HG03135 (cell line): ENCODE results near the gene PGPEP1.

Experiments
- ATAC-seq: cut with Tn5 transposase; IDR thresholded peaks from one replicate; pipeline ENCODE4 v1.9.1; 2021; ENCODE audit warnings: mild to moderate bottlenecking, moderate library complexity; ENCODE audit not compliant: unreplicated experiment

PGPEP1 gene

GRCh38 chr19:18340190-18340989, at the start of gene PGPEP1:
PGPEP1 (plus strand) TSS chr19:18340598; CDS start chr19:18340682, 84 bp downstream.
- ATAC-seq = no peak

GRCh38 chr19:18291019-18291524, 49.3 kb upstream of the PGPEP1 start:
- no peak for ATAC-seq

DNA sequence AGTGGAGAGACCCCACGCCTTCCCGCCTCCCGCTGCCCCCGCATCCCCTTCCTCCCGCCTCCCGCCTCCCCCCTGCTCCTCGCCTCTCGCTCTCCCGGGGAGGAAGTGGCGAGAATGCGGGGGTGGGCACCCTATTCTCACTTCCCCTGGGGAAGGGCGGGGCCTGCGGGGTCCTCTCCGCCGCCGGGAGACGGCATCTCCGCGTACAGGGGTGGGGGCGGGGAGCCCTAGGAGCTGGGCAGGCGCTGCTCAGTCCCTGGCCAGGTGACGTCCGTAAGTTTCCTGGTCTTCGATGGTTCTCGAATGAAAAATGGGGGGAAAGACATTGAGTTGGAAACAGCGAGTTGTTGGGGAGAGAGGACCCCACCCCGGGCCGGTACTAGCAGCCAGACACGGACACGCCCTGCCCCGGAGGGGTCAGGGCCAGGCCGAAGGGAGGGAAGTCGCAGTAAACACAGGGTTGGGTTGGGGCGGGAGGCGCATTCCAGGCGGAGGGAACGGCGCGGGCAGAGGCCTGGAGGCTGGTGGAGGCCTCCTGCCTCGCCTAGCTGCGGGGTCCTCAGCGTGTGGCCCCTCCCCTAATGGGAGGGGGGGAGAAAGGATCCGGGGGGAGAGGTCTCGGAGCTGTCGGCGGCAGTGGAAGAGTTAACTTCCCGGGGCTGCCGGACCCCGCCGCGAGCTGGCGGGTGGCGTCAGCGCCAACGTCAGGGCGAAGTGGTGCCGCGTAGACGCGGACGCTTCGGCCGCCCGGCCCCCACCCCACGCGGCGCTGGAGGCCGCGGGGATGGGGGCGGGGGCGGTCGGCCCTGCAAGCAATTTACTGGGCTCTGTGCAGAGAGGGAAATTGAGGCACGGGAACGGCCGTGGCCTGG, 48.6 kb upstream of the PGPEP1 start:
- peak; percentile 59 for ATAC-seq

DNA sequence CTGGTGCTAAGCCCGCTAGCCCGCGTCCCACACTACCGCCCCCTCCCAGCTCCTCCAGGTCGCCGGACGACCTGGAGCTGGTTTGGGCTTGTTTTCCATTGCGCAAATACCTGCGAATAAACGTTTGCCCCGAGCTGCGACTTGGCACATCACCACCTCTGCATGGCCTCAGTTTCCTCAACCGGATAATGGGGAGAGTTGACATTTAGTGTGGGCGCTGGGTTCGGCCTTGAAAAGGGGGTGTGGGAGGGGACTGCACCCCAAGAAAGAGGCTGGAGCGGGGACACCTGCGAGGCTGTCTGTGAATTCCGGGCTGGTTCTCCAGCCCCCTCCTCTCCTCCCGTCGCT, 48.0 kb upstream of the PGPEP1 start:
- ATAC-seq = no peak

GRCh38 chr19:18292810-18293641, 47.4 kb upstream of the PGPEP1 start:
- ATAC-seq = no peak

- no peak for ATAC-seq
Measured at GRCh38 chr19:18293642-18294466, 46.5 kb upstream of the PGPEP1 start.

- ATAC-seq = no peak
Measured at GRCh38 chr19:18294467-18294864, 45.9 kb upstream of the PGPEP1 start.

DNA sequence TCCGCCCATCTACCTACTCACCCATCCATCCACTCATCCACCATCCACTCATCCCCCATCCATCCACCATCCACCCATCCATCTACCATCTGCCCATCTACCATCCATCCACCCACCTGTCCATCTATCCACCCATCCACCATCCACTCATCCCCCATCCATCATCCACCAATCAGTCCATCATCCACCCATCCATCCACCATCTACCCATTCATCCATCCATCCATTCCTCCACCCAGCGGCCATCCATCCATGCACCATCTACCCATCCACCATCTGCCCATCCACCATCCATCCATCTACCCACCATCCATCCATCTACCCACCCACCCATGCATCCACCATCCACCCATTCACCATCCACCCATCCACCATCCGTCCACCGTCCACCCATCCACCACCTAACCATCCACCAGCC, 45.4 kb upstream of the PGPEP1 start:
- no peak for ATAC-seq

DNA sequence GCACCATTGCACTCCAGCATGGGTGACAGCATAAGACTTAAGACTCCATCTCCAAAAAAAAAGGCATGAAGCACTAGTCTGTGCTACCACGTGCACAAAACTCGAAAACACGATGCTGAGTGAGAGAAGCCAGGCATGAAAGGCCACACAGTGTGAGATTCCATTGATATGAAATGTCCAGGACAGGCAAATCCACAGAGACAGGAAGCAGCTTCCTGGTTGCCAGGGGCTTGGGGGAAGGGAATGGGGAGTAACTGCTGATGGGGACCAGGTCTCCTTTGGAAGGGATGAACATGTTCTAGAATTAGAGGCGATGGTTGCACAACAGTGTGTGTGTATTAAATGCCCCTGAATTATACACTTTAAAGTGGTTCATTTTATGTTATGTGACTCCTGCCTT, 43.1 kb upstream of the PGPEP1 start:
- no peak for ATAC-seq

DNA sequence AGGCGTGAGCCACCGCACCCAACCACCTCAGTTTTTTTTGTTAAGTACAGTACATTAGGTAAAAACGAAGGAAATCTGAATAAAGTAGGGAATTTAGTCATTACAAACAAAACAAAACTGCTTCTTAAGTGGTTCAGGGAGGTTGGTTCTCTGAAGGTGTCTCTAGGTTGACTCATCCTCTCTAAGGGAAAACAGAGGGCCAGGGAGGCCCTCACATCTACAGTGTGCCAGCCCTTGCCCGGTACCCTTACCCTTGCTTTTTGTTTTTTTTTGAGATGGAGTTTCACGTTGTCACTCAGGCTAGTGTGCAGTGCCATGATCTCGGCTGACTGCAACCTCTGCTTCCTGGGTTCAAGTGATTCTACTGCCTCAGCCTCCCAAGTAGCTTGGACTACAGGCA, 41.8 kb upstream of the PGPEP1 start:
- no peak for ATAC-seq

GRCh38 chr19:18299654-18300053, 40.7 kb upstream of the PGPEP1 start:
- no peak for ATAC-seq

DNA sequence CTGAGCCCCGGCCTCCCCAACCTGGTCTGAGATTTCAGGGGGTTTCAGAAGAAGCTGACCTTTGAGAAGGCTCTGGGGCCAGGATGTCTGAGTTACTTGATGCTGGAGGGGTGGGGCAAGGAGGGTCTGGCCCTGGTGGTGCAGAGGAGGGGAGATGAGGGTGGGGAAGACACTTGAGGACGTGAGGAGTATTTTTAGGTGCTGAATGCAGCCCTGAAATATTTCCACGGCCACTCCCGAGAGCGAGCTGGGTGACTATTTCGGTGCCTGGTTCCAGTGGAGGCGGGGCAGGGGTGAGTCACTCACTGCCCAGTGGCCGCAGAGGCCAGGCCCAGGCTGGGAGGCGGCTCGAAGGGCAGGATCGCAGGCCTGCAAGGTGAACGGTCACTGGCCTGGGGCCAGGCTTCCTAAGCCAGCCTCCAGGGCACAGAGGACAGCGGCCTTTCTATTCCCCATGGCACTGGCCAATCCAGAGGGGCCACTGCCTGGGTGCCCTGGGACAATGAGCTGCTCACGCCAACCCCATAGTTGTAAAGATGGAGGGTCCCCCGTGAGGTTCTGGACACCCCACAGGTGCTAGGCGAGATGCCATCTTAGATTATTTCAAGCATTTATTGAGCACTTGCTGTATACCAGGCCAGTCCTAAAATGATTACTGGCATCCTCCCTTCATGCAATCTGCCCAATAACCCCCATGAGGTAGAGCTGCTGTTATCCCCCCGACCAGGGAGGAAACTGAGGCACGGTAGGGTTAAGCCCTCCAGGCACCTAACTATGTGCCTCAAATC, 39.3 kb upstream of the PGPEP1 start:
- no peak for ATAC-seq

GRCh38 chr19:18301718-18302111, 38.7 kb upstream of the PGPEP1 start:
- no peak for ATAC-seq

DNA sequence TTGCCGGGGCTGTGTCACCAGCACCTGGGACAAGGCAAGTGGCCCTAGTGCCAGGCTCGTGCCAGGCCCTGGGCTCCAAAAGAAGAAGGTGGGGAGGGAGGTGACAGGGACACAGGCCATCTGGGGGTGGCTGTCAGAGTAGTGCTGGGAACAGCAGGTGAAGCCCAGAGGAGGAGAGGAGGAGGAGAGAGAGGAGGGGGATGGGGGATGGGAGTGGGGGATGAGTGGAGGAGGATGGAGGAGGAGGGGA, 36.3 kb upstream of the PGPEP1 start:
- no peak for ATAC-seq

DNA sequence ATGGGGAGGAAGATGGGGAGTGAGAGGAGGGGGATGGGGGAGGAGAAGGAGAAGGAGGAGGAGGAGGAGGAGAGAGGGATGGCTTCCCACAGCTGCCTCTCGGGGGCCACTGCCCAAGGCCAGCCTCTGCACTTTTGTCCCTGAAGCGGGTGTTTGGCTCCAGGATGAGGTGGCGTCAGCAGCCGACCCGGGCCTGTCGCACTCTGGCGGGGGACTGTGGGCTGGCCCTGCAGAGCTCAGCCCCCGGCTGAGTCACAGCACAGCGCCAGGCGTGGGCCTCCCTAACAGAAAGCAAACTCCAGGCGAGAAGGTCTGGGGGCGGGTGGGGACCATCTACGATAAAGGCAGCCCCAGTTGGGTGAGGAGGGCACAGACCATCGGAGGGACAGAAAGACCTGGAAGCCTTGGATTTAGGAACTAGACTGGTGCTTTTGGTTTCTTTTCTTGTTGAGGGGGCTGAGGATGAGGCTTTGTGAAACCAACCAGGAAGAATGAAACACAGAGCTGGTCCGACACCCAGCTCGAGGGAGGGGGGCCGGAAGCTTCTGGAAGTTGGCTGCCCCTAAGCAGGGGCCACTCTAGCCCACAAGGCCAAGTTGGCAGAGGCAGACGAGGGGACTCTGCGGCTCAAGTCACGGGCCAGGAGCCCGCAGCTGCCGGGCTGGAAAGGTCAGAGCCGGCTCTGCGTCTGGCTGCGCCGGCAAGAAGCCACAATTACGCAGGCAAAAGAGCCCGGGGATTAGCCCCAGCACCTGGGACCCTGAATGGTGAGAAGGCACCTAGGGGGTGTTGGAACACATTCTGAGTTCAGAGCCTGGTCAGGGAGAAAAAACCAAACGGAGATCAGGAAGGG, 35.7 kb upstream of the PGPEP1 start:
- peak; percentile 42 for ATAC-seq

DNA sequence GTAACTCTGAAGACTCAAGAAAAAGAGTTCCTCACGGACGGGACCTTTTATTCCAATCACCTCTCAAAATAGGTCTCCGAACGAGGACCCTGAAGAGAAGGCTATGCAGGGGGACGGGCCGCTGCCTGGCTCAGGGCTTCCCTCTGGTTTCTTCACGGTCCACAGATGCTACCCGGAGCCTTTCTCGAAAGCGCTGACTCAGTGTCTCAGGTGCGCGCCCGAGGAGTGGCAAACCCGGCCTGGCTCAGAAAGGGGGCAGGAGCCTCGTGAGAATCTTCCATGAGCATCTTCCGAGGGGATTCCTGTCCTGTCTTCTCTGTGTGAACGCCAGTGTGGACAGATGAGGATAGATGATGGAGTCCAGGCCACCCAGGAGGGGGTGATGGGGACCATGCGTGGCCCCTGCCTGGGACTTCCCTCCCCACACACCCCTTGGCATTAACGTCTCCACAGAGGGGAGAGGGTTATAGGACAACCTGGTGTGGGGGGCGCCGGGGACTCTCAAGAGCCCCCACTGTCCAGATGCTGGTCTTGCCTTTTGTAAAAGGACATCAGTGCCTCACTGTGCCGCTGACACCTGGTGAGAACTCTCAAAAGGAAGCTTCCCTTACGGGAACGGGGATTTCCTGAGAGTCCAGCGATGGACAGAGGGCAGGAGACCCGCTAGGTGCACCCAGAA, 34.0 kb upstream of the PGPEP1 start:
- ATAC-seq = no peak

- no peak for ATAC-seq
Measured at GRCh38 chr19:18306888-18307260, 33.5 kb upstream of the PGPEP1 start.

DNA sequence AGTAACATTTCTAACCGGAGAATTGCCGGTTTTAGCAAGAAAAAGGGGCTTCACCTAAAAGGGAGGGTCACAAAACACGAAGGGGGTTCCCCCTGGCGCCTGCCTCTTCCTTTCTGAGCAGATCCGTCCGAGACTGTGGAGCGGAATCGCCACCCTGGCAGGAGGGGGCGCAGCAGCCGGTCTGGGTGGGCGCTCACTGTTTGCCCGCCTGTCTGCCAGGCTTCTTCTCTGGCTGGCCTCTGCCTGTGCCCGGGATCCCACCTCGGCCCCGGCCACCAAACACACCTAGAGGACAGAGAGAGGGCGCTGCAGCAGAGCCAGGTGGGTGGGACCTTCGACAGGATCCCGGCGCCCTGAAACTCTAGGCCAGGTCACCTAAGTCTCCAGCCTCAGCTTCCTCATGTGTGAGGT, 33.1 kb upstream of the PGPEP1 start:
- no peak for ATAC-seq
